Measurements from ENCODE around the gene C16orf54.
"Not testable (repeated sequence)": the region's sequence is repeated elsewhere in the genome, so short reads cannot be mapped to it uniquely, and the experiment has no call there.

The C16orf54 gene

GRCh38 chr16:29708917-29709600 is 36.7 kb downstream of the C16orf54 start:
- no peak overlapping the region for H3K4me3 ChIP-seq (ENCODE audit: low read depth, low read length)
- TF ChIP-seq CTCF (IDR thresholded peaks at IDR 0.05; ENCODE audit: borderline replicate concordance, insufficient read depth, low read depth, low read length): no peak

DNA sequence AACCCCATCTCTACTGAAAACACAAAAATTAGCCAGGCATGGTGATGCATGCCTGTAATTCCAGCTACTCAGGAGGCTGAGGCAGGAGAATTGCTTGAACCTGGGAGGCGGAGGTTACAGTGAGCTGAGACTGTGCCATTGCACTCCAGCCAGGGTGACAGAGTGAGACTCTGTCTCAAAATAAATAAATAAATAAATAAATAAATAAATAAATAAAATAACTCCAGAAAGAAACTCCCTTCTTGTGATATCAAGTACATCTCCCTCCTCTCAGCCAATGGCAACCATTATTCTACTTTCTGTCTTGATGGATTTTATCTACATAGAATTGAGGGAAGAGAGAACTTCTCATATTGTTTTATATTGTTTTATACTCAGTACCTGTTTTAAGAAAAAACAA is 38.6 kb downstream of the C16orf54 start:
- H3K4me3 ChIP-seq (ENCODE audit: low read depth, low read length): not testable (repeated sequence)

- TF ChIP-seq CTCF (IDR thresholded peaks at IDR 0.05; ENCODE audit: borderline replicate concordance, insufficient read depth, low read depth, low read length): no peak
- H3K4me3 ChIP-seq (ENCODE audit: low read depth, low read length): no peak overlapping the region
Measured at GRCh38 chr16:29705030-29705429, 40.8 kb downstream of the C16orf54 start.

DNA sequence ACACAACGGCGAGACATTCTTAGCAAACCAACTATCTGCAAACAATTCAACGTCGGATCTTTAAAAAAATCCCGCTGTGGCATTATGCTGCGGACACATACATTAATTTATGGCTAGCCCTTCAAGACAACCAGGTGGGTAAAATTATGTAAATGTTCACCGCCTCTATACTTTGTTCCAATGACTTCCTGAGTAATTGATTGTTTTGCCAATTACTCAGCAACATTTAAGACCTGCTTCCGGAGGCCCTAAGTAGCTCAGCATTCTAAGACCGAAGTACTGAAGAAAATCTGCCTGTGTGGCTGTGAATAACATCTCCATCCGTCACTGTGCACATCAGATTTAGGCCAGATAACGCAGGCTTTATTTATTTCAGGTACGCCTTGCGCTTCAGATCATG is 43.5 kb downstream of the C16orf54 start:
- no peak overlapping the region for H3K4me3 ChIP-seq (ENCODE audit: low read depth, low read length)
- TF ChIP-seq CTCF (IDR thresholded peaks at IDR 0.05; ENCODE audit: borderline replicate concordance, insufficient read depth, low read depth, low read length): no peak

DNA sequence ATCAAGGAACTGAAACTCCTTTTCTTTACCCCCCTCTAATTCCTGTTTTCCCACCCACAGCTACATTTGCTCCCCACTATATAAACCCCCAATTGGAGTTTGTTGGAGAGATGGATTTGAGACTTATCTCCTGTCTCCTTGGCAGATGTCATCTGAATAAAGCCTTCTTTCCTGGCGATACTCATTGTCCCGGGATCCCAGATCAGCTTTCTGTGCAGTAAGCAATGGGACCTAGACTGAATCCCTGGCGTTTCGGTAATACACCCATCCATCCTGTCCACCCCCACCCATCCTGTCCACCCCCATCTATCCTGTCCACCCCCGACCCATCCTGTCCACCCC is 44.6 kb downstream of the C16orf54 start:
- no peak for TF ChIP-seq CTCF (IDR thresholded peaks at IDR 0.05; ENCODE audit: borderline replicate concordance, insufficient read depth, low read depth, low read length)
- H3K4me3 ChIP-seq (ENCODE audit: low read depth, low read length): no peak overlapping the region

DNA sequence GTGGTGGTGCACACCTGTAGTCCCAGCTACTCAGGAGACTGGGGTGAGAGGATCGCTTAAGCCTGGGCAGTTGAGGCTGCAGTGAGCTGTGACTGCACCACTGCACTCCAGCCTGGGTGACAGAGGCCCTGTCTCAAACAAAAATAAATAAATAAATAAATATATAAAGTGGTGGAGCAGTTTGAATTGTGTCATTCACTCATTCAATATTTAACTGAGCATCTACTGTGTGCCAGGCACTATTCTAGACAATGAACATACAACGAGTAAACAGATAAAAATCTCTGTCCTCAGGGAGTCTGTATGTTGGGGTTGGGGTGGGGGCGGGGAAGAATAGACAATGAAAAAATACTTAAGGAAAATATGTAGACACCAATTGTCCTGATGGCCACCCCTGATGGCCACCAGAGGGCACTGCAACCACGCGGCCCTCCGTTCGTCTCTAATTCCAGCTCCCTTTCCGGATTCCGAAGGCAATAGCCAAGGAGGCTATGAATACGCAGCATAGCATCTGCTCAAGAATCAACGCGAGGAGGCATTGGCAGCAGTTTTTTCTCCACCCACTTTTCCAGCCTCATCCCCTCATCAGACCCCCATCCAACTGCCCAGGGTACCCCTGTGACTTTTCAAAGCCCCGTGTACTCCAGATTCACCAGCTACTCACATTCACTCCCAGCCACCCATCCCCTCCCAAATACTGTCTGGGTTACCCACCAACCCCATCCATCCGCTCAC is 45.4 kb downstream of the C16orf54 start:
- peak; percentile 81 for TF ChIP-seq CTCF (IDR thresholded peaks at IDR 0.05; ENCODE audit: borderline replicate concordance, insufficient read depth, low read depth, low read length)
- no peak overlapping the region for H3K4me3 ChIP-seq (ENCODE audit: low read depth, low read length)

DNA sequence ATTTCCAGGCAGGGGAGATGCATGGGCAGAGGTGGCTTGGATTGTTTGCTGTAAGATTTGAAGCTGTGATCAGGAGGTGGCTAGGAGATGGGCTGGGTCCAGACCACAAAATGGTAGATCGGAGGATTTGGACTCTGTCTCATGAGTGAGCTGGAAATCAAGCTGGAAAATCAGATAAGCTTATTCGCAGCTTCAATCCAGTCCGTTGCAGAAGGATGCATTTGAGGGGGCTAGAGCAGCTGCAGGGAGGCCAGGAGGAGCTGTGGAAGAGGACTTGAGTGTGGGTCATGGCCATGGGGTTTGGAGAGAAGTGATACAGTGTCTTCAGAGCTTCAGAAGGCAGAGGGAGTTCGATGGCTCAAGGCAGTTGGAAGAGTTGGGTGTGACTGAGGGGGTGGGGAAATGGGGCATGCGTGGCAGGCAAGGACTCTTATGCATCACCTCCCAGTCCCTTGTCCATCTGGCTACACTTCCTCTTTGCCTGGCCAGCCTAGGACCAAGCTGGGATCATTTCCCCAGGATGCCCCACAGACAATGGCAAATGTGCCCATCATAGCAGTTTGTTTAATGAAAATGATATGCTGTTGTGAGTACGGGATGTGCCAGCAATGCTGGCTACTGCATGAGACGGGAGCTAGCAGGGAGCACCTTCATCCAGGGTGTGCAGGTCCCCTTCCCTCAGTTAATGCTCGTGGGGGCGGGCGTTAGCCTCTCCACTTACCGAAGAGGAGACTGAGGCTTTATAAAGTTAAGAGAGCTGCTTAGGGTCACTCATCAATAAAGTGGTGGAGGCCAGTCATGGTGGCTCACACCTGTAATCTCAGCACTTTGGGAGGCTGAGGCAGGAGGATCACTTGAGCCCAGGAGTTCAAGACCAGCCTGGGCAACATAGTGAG is 46.2 kb downstream of the C16orf54 start:
- H3K4me3 ChIP-seq (ENCODE audit: low read depth, low read length): no peak overlapping the region
- TF ChIP-seq CTCF (IDR thresholded peaks at IDR 0.05; ENCODE audit: borderline replicate concordance, insufficient read depth, low read depth, low read length): no peak
